H1 (cell line): Measurements from ENCODE around the gene LANCL3. TPM values are rescaled to one million over a fixed set of nuclear protein-coding genes. Genes with fewer than 3 reads are reported as not detected.
"Not testable (repeated sequence)": the region's sequence is repeated elsewhere in the genome, so short reads cannot be mapped to it uniquely, and the experiment has no call there.

Experiments
- CTCF ChIA-PET: fragments of 300-600 bp; sonication (Branson Sonifier 250); formaldehyde crosslinking; loops from one replicate; lab custom pipeline; 2021; ENCODE audit not compliant: partially characterized antibody; lab: Charles Lee
- POLR2A ChIA-PET: fragments of 300-600 bp; sonication (Branson Sonifier 250); formaldehyde crosslinking; loops from one replicate; lab custom pipeline; 2021; ENCODE audit warnings: inconsistent platforms; ENCODE audit not compliant: partially characterized antibody; lab: Charles Lee
- DNase-seq, 2 experiments: peaks; one replicate each; pipeline versions ENCODE4 v3.0.0 to v3.0.0-alpha.2; 2010 to 2022; ENCODE audit warnings: low spot score in 2 of 2, low read depth in 1 of 2, mixed read lengths in 1 of 2
- FAIRE-seq: peaks from 2 replicates; lab custom pipeline; 2011; peaks lifted over from hg19 to GRCh38; lab: Jason Lieb, UNC
- H2AFZ ChIP-seq: 2 replicates; pipeline ENCODE4 v1.8.1; 2012; ENCODE audit warnings: low read length, inconsistent platforms
- H2AK5ac ChIP-seq: 2 replicates; pipeline ENCODE4 v1.6.1; 2013; ENCODE audit warnings: low read depth, low read length
- H2BK120ac ChIP-seq: replicated peaks from 2 replicates; pipeline ENCODE3; 2013; ENCODE audit warnings: low read depth, low read length, inconsistent platforms
- H2BK12ac ChIP-seq: 2 replicates; pipeline ENCODE4 v1.6.1; 2013; ENCODE audit warnings: low read depth, low read length
- H2BK15ac ChIP-seq: 2 replicates; pipeline ENCODE4 v1.6.1; 2013; ENCODE audit warnings: low read length
- H2BK20ac ChIP-seq: 2 replicates; pipeline ENCODE4 v1.6.1; 2013; ENCODE audit warnings: low read length
- H2BK5ac ChIP-seq: 2 replicates; pipeline ENCODE4 v1.6.1; 2013; ENCODE audit warnings: low read depth, low read length
- H3K14ac ChIP-seq: 2 replicates; pipeline ENCODE4 v1.6.1; 2013; ENCODE audit warnings: inconsistent platforms; ENCODE audit not compliant: insufficient read length
- H3K18ac ChIP-seq: 2 replicates; pipeline ENCODE4 v1.6.1; 2013; ENCODE audit warnings: low read length; ENCODE audit errors: extremely low read depth
- H3K23ac ChIP-seq: 2 replicates; pipeline ENCODE4 v1.6.1; 2013; ENCODE audit warnings: inconsistent platforms; ENCODE audit not compliant: insufficient read length
- H3K23me2 ChIP-seq: 2 replicates; pipeline ENCODE4 v1.6.1; 2013; ENCODE audit warnings: low read depth, low read length
- H3K27ac ChIP-seq: 2 replicates; pipeline ENCODE4 v1.6.1; 2011; ENCODE audit warnings: low read depth, low read length, inconsistent platforms
- H3K27me3 ChIP-seq, 4 experiments: replicated peaks in 1 of 4; 1 replicate in 1 of 4; 2 replicates in 3 of 4; pipeline versions ENCODE4 v1.6.1 to v1.8.1; 2011 to 2013; ENCODE audit warnings: low read length in 3 of 4, mild to moderate bottlenecking in 3 of 4, inconsistent platforms in 2 of 4, mixed read lengths in 2 of 4, moderate library complexity in 1 of 4; ENCODE audit not compliant: control insufficient read depth in 3 of 4, insufficient read depth in 3 of 4; ENCODE audit errors: extremely low read depth in 1 of 4
- H3K36me3 ChIP-seq, 4 experiments: 2 replicates each; pipeline versions ENCODE4 v1.6.1 to v1.8.1; 2011 to 2013; ENCODE audit warnings: mild to moderate bottlenecking in 4 of 4, low read length in 3 of 4, moderate library complexity in 2 of 4, control low read depth in 1 of 4, inconsistent platforms in 1 of 4; ENCODE audit not compliant: insufficient read depth in 4 of 4, control insufficient read depth in 2 of 4
- H3K4ac ChIP-seq: replicated peaks from 2 replicates; pipeline ENCODE3; 2013; ENCODE audit warnings: low read length, low read depth, mixed read lengths, inconsistent platforms; ENCODE audit not compliant: insufficient read length
- H3K4me1 ChIP-seq, 4 experiments: replicated peaks in 1 of 4; 1 replicate in 1 of 4; 2 replicates in 3 of 4; pipeline versions ENCODE4 v1.6.1 to v1.8.1; 2011 to 2013; ENCODE audit warnings: low read length in 3 of 4, inconsistent platforms in 2 of 4, mixed read lengths in 1 of 4; ENCODE audit not compliant: insufficient read depth in 4 of 4, control insufficient read depth in 3 of 4
- H3K4me2 ChIP-seq, 2 experiments: 2 replicates each; pipeline versions ENCODE4 v1.6.1 to v1.8.1; 2011 to 2013; ENCODE audit warnings: low read depth in 2 of 2, low read length in 2 of 2, control low read depth in 1 of 2, inconsistent platforms in 1 of 2, mild to moderate bottlenecking in 1 of 2; ENCODE audit not compliant: insufficient read depth in 1 of 2
- H3K4me3 ChIP-seq, 4 experiments: fragments of 200-600, 300-600 bp in 1 of 4; sonication (generic), shearing (Covaris generic), sonication (Bioruptor Twin) in 1 of 4; 2 replicates each; pipeline versions ENCODE4 v1.5.1 to v1.8.1; 2011 to 2016; ENCODE audit warnings: low read length in 4 of 4, low read depth in 3 of 4, control low read depth in 2 of 4, inconsistent platforms in 2 of 4, mild to moderate bottlenecking in 2 of 4, mixed read lengths in 1 of 4, moderate library complexity in 1 of 4; ENCODE audit not compliant: insufficient read depth in 2 of 4; ENCODE audit errors: extremely low read depth in 1 of 4
- H3K56ac ChIP-seq: replicated peaks from 2 replicates; pipeline ENCODE3; 2013; ENCODE audit warnings: low read depth, mild to moderate bottlenecking, mixed read lengths, low read length, inconsistent platforms; ENCODE audit not compliant: insufficient read length
- H3K79me1 ChIP-seq: 2 replicates; pipeline ENCODE4 v1.6.1; 2013; ENCODE audit warnings: low read depth, low read length, control low read depth
- H3K79me2 ChIP-seq, 2 experiments: 2 replicates each; pipeline versions ENCODE4 v1.6.1 to v1.8.1; 2012 to 2013; ENCODE audit warnings: low read length in 2 of 2, mild to moderate bottlenecking in 2 of 2, inconsistent platforms in 1 of 2; ENCODE audit not compliant: insufficient read depth in 2 of 2, control insufficient read depth in 1 of 2
- H3K9ac ChIP-seq, 4 experiments: replicated peaks in 1 of 4; 1 replicate in 1 of 4; 2 replicates in 3 of 4; pipeline versions ENCODE4 v1.6.1 to v1.8.1; 2011 to 2013; ENCODE audit warnings: low read depth in 3 of 4, low read length in 3 of 4, control low read depth in 2 of 4, mild to moderate bottlenecking in 2 of 4, moderate library complexity in 2 of 4, inconsistent platforms in 1 of 4; ENCODE audit errors: extremely low read depth in 1 of 4
- H3K9me3 ChIP-seq, 2 experiments: 2 replicates each; pipeline versions ENCODE4 v1.6.1 to v1.8.1; 2012 to 2013; ENCODE audit warnings: mild to moderate bottlenecking in 2 of 2, moderate library complexity in 2 of 2, control low read depth in 1 of 2, inconsistent platforms in 1 of 2, low read depth in 1 of 2, low read length in 1 of 2, mixed read lengths in 1 of 2; ENCODE audit not compliant: insufficient read depth in 2 of 2
- H4K20me1 ChIP-seq, 2 experiments: replicated peaks in 1 of 2; 2 replicates each; pipeline versions ENCODE3 to v1.8.1; 2011 to 2013; ENCODE audit warnings: inconsistent platforms in 2 of 2, low read length in 2 of 2, mild to moderate bottlenecking in 1 of 2; ENCODE audit not compliant: insufficient read depth in 2 of 2, control insufficient read depth in 1 of 2
- H4K5ac ChIP-seq: 2 replicates; pipeline ENCODE4 v1.6.1; 2013; ENCODE audit warnings: low read length, low read depth, mixed read lengths, inconsistent platforms; ENCODE audit not compliant: insufficient read length
- H4K8ac ChIP-seq: 2 replicates; pipeline ENCODE4 v1.8.0; 2013; ENCODE audit warnings: mild to moderate bottlenecking, moderate library complexity, low read length, inconsistent platforms; ENCODE audit not compliant: insufficient read depth; ENCODE audit errors: extremely low read depth
- H4K91ac ChIP-seq: replicated peaks from 2 replicates; pipeline ENCODE3; 2013; ENCODE audit warnings: low read length, mixed read lengths, inconsistent platforms; ENCODE audit not compliant: insufficient read length
- WGBS, 2 experiments: shearing (Covaris generic) in 1 of 2; methylation state at CpG; one replicate each; pipeline versions ENCODE4 v1.1.6 to v1.1.7; 2013 to 2015; ENCODE audit warnings: low lambda C conversion rate in 2 of 2, mixed read lengths in 2 of 2, inconsistent platforms in 1 of 2, low coverage in 1 of 2, missing lambda C conversion rate in 1 of 2; ENCODE audit not compliant: insufficient replicate concordance in 2 of 2, insufficient coverage in 1 of 2, insufficient read length in 1 of 2; ENCODE audit errors: extremely low coverage in 1 of 2, missing lambda C conversion rate in 1 of 2; 5-methylcytosine and 5-hydroxymethylcytosine counted together
- polyA plus RNA-seq, 7 experiments: library from polyadenylated mRNA; depleted of rRNA in 3 of 7; stranded (reverse) in 5 of 7; unstranded in 2 of 7; fragments of >200 nt in 5 of 7; fragments of 200-250 nt in 2 of 7; gene quantifications; 1 replicate in 5 of 7; 2 replicates in 1 of 7; 4 replicates in 1 of 7; pipeline versions ENCODE4 v1.2.1 to v1.2.3, GENCODE V29; 2011 to 2013; ENCODE audit warnings: missing spikeins in 2 of 7, mixed read lengths in 2 of 7
- total RNA-seq: library from RNA; stranded (reverse); fragmentation: NEBNext Ultra II Directional; extraction: Animal tissue kit (Norgen Biotek cat#: 25700); gene quantifications from 2 replicates; pipeline ENCODE4 v1.2.1, GENCODE V29; 2021

Gene LANCL3
- total and polyA plus RNA-seq, 2 of the 8 experiments (the other 6 are each of a cell fraction or from before 2014, with no cell fraction given): 0.11 to 0.37 TPM

- H3K23me2 ChIP-seq, H2BK5ac ChIP-seq, H3K79me2 ChIP-seq, H4K5ac ChIP-seq, H3K9ac ChIP-seq, H3K4me2 ChIP-seq, CTCF ChIA-PET, FAIRE-seq, H3K27ac ChIP-seq, H3K27me3 ChIP-seq, H3K4ac ChIP-seq, H3K23ac ChIP-seq, H3K18ac ChIP-seq, H3K36me3 ChIP-seq, H4K8ac ChIP-seq, H2BK20ac ChIP-seq, DNase-seq, H4K91ac ChIP-seq, H2BK120ac ChIP-seq, H2AK5ac ChIP-seq, H3K14ac ChIP-seq, H4K20me1 ChIP-seq, H2AFZ ChIP-seq, H3K4me3 ChIP-seq, H3K56ac ChIP-seq, H3K79me1 ChIP-seq, POLR2A ChIA-PET, H2BK12ac ChIP-seq, H2BK15ac ChIP-seq, H3K4me1 ChIP-seq: not testable (repeated sequence)
- WGBS, 2 experiments: no CpG with 5 or more reads among the region's 1 CpG
- H3K9me3 ChIP-seq: peaks cover 0 to 11% of the 10 kb centered on the region in 2 experiments; a peak in 1 of 4 replicates
These were observed 26.9 kb upstream of the LANCL3 start for GRCh38 chrX:37544531-37544930.
